Measurements from ENCODE around the gene RNFT2. TPM values are rescaled to one million over a fixed set of nuclear protein-coding genes. Genes with fewer than 3 reads are reported as not detected.

Gene RNFT2
- total RNA-seq, 6 experiments from 2014 or later = 0.09 to 2.1 (median 0.75) TPM

DNA sequence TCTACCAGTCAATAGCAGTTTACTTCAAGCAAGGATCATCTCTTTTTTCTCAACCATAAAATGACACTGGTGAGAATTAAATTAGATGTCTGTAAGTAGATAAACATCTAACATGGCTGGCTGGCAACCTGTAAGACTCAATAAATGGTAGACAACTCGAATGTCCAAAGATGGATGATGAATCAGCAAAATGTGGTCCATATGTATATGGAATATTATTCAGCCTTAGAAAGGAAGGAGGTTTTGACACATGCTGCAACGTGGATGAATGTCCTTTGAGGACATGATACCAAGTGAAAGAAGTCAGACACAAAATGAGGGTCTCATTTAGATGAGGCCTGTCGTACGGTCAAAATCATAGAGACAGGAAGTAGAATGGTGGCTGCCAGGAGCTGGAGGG lies 46.5 kb upstream of the RNFT2 start:
- no peak overlapping the region for H3K4me3 ChIP-seq
- DNase-seq = no peak
- no peak for ATAC-seq
- no peak overlapping the region for H3K27ac ChIP-seq
- H3K36me3 ChIP-seq = no peaks in the 10 kb centered on the region
- TF ChIP-seq, protein P1, sequence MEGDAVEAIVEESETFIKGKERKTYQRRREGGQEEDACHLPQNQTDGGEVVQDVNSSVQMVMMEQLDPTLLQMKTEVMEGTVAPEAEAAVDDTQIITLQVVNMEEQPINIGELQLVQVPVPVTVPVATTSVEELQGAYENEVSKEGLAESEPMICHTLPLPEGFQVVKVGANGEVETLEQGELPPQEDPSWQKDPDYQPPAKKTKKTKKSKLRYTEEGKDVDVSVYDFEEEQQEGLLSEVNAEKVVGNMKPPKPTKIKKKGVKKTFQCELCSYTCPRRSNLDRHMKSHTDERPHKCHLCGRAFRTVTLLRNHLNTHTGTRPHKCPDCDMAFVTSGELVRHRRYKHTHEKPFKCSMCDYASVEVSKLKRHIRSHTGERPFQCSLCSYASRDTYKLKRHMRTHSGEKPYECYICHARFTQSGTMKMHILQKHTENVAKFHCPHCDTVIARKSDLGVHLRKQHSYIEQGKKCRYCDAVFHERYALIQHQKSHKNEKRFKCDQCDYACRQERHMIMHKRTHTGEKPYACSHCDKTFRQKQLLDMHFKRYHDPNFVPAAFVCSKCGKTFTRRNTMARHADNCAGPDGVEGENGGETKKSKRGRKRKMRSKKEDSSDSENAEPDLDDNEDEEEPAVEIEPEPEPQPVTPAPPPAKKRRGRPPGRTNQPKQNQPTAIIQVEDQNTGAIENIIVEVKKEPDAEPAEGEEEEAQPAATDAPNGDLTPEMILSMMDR (IDR thresholded peaks at IDR 0.05) = no peak
- TF ChIP-seq POLR2A (IDR thresholded peaks at IDR 0.05) = no peak
- intact Hi-C loops (cut with DNase I) = no loop called here
- H3K27me3 ChIP-seq = no peaks in the 10 kb centered on the region
- WGBS (ENCODE audit: insufficient coverage, low coverage, low lambda C conversion rate, missing lambda C conversion rate) = 80% methylated on average over 4 of the region's 4 CpGs
- peaks cover 0 to 12% (median 0%) of the 10 kb centered on the region in 4 donors for H3K4me1 ChIP-seq
- H3K9me3 ChIP-seq = no peaks in the 10 kb centered on the region

DNA sequence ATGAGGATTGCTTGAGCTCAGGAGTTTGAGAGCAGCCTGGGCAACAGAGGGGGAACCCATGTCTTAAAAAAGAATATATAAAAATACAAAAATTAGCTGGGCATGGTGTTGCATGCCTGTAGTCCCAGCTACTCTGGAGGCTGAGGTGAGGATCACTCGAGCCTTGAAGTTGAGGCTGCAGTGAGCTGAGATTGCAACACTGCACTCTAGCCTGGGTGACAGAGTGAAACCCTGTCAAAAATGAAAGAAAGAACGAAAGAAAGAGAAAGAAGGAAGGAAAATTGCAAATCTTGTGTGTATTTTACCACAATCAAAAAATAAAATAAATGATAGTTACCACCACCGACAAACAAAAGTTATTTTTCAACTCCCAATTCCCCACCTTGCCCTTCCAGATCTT lies 45.5 kb upstream of the RNFT2 start:
- TF ChIP-seq POLR2A (IDR thresholded peaks at IDR 0.05) = no peak
- TF ChIP-seq, protein P1 (IDR thresholded peaks at IDR 0.05) = no peak
- Histone ChIP-seq H3K4me1 (peaks cover 0 to 14% (median 0%) of the 10 kb centered on the region in 4 donors), H3K27ac (peak overlapping the region in 1 of 3 donors; percentile 45), H3K4me3 (peak overlapping the region; percentile 15 to 42 (median 25)), H3K36me3 (no peaks in the 10 kb centered on the region), H3K9me3 (no peaks in the 10 kb centered on the region), H3K27me3 (no peaks in the 10 kb centered on the region)
- peak; percentile 39 to 63 (median 56) for ATAC-seq
- DNase-seq = no peak
- intact Hi-C loops (cut with DNase I) = no loop called here
- WGBS (ENCODE audit: insufficient coverage, low coverage, low lambda C conversion rate, missing lambda C conversion rate) = 19% methylated on average over 3 of the region's 3 CpGs

DNA sequence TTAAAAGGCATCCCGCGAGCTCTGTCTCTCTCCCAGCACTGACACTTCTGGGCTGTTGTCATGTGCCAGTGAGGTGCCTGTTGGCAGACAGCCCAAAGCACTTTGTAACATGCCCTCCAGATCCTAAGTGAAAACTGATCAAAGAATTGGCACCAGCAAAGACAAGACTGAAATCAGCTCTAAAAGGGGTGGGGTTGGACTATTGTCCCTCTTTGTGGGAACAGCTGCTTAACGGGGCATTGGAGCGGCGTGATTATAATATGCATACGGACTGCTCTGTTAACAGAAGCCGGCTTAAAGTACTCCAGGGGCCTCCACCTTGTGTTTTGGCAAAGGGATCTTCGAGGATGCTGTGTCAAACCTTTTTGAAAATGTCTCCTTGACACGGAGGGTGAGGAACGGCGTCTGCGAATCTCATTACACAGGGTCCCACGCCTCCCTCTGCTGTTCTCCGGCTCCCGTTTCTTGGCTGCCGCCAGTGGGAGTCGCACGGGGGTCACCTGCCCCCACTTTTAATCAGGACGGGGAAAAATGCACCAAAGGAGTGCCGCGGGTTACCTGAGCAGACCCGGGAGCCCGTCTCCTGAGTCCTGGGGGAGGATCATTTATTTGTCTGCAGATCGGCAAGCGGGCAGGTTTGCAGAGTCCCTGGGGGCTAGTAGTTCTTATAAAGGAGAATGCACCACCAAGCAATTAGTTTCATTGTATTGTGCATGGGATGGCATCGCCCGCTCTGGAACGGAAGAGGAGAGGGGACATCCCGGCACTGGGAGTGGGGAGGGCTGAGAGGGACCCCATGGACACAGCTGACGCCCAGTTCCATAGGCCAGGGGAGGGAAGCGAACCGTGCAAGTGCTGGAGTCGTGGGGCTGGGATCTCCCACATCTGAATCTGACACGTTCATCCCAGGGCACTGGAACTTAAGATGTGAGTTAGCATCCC lies 44.6 kb upstream of the RNFT2 start:
- Histone ChIP-seq H3K36me3 (no peaks in the 10 kb centered on the region), H3K4me3 (peak overlapping the region; percentile 15 to 42 (median 25)), H3K27me3 (no peaks in the 10 kb centered on the region), H3K4me1 (peaks cover 0 to 24% (median 0%) of the 10 kb centered on the region in 4 donors), H3K27ac (no peak overlapping the region), H3K9me3 (no peaks in the 10 kb centered on the region)
- DNase-seq = peak; percentile 54 to 85 (median 75)
- intact Hi-C loops (cut with DNase I) = no loop called here
- WGBS (ENCODE audit: insufficient coverage, low coverage, low lambda C conversion rate, missing lambda C conversion rate) = 23% methylated on average over 13 of the region's 34 CpGs
- TF ChIP-seq POLR2A (IDR thresholded peaks at IDR 0.05) = no peak
- TF ChIP-seq, protein P1 (IDR thresholded peaks at IDR 0.05) = no peak
- peak; percentile 75 to 87 (median 80) for ATAC-seq

DNA sequence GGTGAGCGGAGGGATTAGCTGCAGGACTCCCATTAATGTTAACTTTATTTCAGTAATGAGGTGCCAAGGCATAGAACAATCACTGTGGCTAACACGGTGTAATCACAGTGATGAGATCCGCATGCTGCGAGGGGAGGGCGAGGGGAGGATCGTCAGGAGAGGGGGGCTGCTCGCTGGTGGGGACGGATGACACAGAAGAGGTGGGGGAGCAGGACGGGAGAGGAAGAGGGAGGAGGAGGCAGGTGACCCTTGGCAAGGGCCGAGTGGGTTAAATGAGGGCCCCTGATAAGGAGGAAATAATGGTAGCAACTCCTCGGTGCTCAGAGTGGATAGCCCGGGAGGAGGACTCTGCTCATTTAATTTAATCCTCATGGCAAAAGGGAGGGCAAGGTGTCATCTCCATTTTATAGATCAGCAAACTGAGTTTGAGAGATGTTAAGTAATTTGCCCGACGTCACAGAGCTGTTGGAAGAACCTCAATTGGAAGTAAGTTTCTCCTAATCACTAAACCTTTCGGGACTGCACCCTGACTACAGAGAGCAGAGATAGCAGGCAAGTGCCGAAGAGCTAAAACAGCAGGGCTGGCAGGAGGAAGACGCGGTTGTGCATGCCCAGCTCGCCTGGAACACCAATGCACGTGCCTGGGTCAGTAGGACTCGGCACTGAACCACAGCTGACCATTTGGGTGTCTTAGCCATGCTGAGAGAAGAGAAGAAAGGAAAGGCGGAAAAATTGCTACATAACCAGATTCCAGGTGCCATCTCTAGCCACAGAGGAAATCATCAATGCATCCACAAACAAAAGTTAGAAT lies 43.3 kb upstream of the RNFT2 start:
- 70% methylated on average over 20 of the region's 22 CpGs for WGBS (ENCODE audit: insufficient coverage, low coverage, low lambda C conversion rate, missing lambda C conversion rate)
- TF ChIP-seq, protein P1 (IDR thresholded peaks at IDR 0.05) = no peak
- no peak for TF ChIP-seq POLR2A (IDR thresholded peaks at IDR 0.05)
- peak in 2 of 4 donors; percentile 9 for ATAC-seq
- intact Hi-C loops (cut with DNase I) = no loop called here
- H3K27me3 ChIP-seq = no peaks in the 10 kb centered on the region
- no peaks in the 10 kb centered on the region for H3K36me3 ChIP-seq
- DNase-seq = no peak
- no peak overlapping the region for H3K4me3 ChIP-seq
- peaks cover 0 to 28% (median 0%) of the 10 kb centered on the region in 4 donors for H3K4me1 ChIP-seq
- no peaks in the 10 kb centered on the region for H3K9me3 ChIP-seq
- H3K27ac ChIP-seq = no peak overlapping the region
